ENCODE results near the gene ZNF746. TPM values are rescaled to one million over a fixed set of nuclear protein-coding genes. Genes with fewer than 3 reads are reported as not detected.

ZNF746 gene
- total RNA-seq, 6 experiments from 2014 or later, result 15.7 to 18.2 (median 16.4) TPM

- Mint-ChIP-seq H3K4me3 (no peak overlapping the region), H3K36me3 (ENCODE audit: low read depth) (peaks cover 11% of the 10 kb centered on the region), H3K4me1 (ENCODE audit: low read depth) (peaks cover 33% of the 10 kb centered on the region), H3K27me3 (ENCODE audit: insufficient read depth) (peaks cover 1% of the 10 kb centered on the region; the same call in 1 of the 2 replicates), H3K9me3 (no peaks in the 10 kb centered on the region), H3K27ac (no peak overlapping the region)
- TF ChIP-seq, protein P1, sequence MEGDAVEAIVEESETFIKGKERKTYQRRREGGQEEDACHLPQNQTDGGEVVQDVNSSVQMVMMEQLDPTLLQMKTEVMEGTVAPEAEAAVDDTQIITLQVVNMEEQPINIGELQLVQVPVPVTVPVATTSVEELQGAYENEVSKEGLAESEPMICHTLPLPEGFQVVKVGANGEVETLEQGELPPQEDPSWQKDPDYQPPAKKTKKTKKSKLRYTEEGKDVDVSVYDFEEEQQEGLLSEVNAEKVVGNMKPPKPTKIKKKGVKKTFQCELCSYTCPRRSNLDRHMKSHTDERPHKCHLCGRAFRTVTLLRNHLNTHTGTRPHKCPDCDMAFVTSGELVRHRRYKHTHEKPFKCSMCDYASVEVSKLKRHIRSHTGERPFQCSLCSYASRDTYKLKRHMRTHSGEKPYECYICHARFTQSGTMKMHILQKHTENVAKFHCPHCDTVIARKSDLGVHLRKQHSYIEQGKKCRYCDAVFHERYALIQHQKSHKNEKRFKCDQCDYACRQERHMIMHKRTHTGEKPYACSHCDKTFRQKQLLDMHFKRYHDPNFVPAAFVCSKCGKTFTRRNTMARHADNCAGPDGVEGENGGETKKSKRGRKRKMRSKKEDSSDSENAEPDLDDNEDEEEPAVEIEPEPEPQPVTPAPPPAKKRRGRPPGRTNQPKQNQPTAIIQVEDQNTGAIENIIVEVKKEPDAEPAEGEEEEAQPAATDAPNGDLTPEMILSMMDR (IDR thresholded peaks at IDR 0.05), result no peak
- no peak for DNase-seq
Measured at GRCh38 chr7:149457766-149458165, 39.8 kb downstream of the ZNF746 start.

DNA sequence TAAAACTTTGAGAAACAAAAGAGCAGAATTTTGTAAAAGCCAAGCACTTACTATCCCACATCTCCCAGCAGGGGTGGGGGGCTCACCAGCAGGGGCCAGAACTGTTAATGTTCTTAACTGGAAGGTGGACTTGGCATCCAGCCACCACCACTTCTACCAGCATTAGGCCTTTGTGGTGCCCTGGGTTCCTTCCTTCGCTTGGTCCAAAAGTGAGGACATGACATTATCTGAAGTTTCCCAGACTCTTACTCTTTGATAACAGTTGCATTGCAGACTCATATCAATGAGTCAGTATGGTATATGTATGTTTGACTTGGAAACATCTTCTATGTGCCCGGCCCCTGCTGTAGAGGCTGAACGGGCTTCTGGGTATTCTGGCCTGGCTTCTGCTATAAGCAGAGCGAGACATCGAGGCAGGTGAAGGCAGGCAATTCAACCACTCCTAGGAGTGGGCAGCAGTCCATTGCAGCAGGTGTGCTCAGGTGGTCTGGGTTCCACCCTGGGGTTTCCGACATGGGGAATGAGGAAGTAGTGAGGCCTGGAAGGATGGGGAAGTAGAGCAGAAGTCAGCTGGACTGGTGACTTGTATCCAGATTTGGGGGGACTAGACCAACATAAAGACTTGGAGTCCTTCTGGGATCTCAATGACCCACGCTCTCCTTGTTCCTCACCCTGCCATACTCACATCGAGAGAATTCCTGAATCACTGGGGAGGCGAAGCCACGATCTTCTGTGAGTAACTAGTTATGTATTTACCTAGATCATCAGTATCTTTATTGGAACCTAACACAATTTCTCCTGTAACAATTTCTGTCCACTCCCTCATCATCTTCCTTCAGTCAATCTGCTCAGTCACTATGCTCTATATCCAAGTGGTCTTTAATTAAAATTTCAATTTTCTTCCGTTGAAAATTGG is 40.8 kb downstream of the ZNF746 start:
- Mint-ChIP-seq H3K36me3 (ENCODE audit: low read depth) (peaks cover 11% of the 10 kb centered on the region), H3K9me3 (no peaks in the 10 kb centered on the region), H3K4me1 (ENCODE audit: low read depth) (peaks cover 33% of the 10 kb centered on the region), H3K27ac (no peak overlapping the region; the same call in 1 of the 2 replicates), H3K27me3 (ENCODE audit: insufficient read depth) (peaks cover 1% of the 10 kb centered on the region; the same call in 1 of the 2 replicates), H3K4me3 (no peak overlapping the region)
- no peak for DNase-seq
- TF ChIP-seq, protein P1 (IDR thresholded peaks at IDR 0.05), result no peak

DNA sequence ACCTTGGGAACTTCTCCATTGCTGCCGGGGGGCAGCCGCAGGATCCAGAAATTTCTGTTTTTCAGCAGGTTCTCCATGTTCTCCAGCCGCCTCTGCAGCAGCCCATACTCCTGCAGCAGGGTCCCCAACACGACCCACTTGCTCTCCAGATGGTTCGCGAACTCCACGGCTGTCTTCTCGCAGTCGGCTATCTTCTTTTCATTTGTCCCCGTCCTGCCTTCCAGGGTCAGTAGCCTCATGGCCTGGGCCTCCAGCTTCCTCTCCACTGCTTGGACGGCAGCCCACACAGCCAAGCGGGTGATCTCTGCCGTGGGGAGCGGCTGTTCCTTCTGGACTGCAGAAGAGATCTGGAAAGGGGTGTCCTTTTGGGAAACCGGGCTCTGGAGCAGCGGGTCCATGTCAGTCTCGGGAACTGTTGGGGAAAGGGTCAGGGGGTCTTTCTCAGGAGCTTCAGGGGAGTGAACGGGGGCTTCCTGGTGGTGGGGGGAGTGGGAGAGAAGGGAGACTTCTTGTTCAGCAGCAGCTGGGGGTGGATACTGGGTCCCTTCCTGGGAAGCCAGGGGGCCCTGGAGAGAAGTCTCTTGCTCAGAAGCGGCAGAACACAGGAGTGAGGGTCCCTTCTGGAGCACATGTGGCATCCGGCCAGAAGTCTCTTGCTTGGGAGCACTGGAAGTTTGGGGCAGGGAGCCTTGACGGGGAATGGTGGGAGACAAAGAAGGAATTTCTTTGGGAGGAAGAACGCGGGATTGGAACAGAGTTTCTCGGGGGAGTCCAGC is 42.2 kb downstream of the ZNF746 start:
- H3K9me3 Mint-ChIP-seq, result no peaks in the 10 kb centered on the region
- H3K4me1 Mint-ChIP-seq (ENCODE audit: low read depth), result peaks cover 25% of the 10 kb centered on the region
- DNase-seq, result no peak
- TF ChIP-seq, protein P1 (IDR thresholded peaks at IDR 0.05), result no peak
- H3K36me3 Mint-ChIP-seq (ENCODE audit: low read depth), result peaks cover 18% of the 10 kb centered on the region
- H3K27ac Mint-ChIP-seq, result no peak overlapping the region
- H3K4me3 Mint-ChIP-seq, result no peak overlapping the region
- H3K27me3 Mint-ChIP-seq (ENCODE audit: insufficient read depth), result no peaks in the 10 kb centered on the region

DNA sequence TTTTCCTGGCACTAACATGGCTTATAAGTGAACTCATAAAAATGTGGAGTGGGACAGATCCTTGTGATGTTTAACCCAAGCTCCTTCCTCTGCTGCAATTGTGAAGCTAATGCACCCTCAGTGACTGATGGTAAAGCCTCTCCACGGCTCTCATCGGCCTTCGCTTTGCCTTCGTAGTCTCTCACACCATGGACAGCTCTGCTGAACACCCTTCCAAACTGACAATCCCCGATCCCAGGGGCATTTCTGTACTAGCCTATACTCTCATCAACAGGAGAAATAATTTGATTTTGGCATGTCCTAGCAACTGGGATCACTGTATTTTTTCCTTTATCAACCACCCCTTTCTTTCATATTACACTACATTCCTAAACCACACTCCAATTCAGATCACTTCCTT is 42.9 kb downstream of the ZNF746 start:
- TF ChIP-seq, protein P1 (IDR thresholded peaks at IDR 0.05), result no peak
- H3K4me3 Mint-ChIP-seq, result no peak overlapping the region
- no peaks in the 10 kb centered on the region for H3K27me3 Mint-ChIP-seq (ENCODE audit: insufficient read depth)
- H3K4me1 Mint-ChIP-seq (ENCODE audit: low read depth), result peaks cover 25% of the 10 kb centered on the region
- H3K9me3 Mint-ChIP-seq, result no peaks in the 10 kb centered on the region
- no peak for DNase-seq
- H3K36me3 Mint-ChIP-seq (ENCODE audit: low read depth), result peaks cover 19% of the 10 kb centered on the region
- no peak overlapping the region for H3K27ac Mint-ChIP-seq

GRCh38 chr7:149454006-149454405 is 43.6 kb downstream of the ZNF746 start:
- H3K27ac Mint-ChIP-seq, result no peak overlapping the region
- peaks cover 23% of the 10 kb centered on the region for H3K4me1 Mint-ChIP-seq (ENCODE audit: low read depth)
- no peaks in the 10 kb centered on the region for H3K9me3 Mint-ChIP-seq
- TF ChIP-seq, protein P1 (IDR thresholded peaks at IDR 0.05), result no peak
- H3K27me3 Mint-ChIP-seq (ENCODE audit: insufficient read depth), result no peaks in the 10 kb centered on the region
- H3K36me3 Mint-ChIP-seq (ENCODE audit: low read depth), result peaks cover 23% of the 10 kb centered on the region
- H3K4me3 Mint-ChIP-seq, result no peak overlapping the region
- DNase-seq, result no peak
